B cell (primary cell): Measurements from ENCODE around the gene FIZ1. TPM values are rescaled to one million over a fixed set of nuclear protein-coding genes. Genes with fewer than 3 reads are reported as not detected.

ENCODE experiments used
- ATAC-seq: fragments of 200-7000 bp; cut with Tn5 transposase; one replicate; pipeline ENCODE4 v1.10.0; 2021; ENCODE audit warnings: low read depth, mild to moderate bottlenecking, moderate number of reproducible peaks, moderate library complexity
- CTCF ChIA-PET: fragments of 350-600 bp; sonication (Branson Sonifier 250); formaldehyde crosslinking; loops from one replicate; lab custom pipeline; 2021; ENCODE audit warnings: antibody characterized with exemption, inconsistent platforms; lab: Charles Lee
- POLR2A ChIA-PET: fragments of 350-600 bp; sonication (Branson Sonifier 250); formaldehyde crosslinking; loops from one replicate; lab custom pipeline; 2021; ENCODE audit warnings: antibody characterized with exemption; lab: Charles Lee
- DNase-seq: peaks from one replicate; pipeline ENCODE4 v3.0.0; 2013
- H2AFZ ChIP-seq: 2 replicates; pipeline ENCODE4 v1.6.1; 2012; ENCODE audit warnings: mild to moderate bottlenecking, low read depth, low read length; ENCODE audit not compliant: insufficient read depth, poor library complexity, severe bottlenecking
- H3K27ac ChIP-seq, 2 donors: 1 replicate in 1 of 2; 2 replicates in 1 of 2; pipeline ENCODE4 v1.5.1; 2012 to 2013; ENCODE audit warnings: low read length in 2 of 2, mild to moderate bottlenecking in 2 of 2, moderate library complexity in 1 of 2
- H3K27me3 ChIP-seq, 4 experiments: fragments of 200-600 bp in 1 of 4; sonication (generic) in 1 of 4; replicated peaks in 1 of 4; 1 replicate in 2 of 4; 2 replicates in 2 of 4; pipeline versions ENCODE4 v1.6.1 to v1.7.0; 2013 to 2016; ENCODE audit warnings: low read length in 3 of 4, mild to moderate bottlenecking in 2 of 4, mixed read lengths in 1 of 4, moderate library complexity in 1 of 4; ENCODE audit not compliant: insufficient read depth in 4 of 4, control insufficient read depth in 3 of 4; ENCODE audit errors: control extremely low read depth in 1 of 4
- H3K36me3 ChIP-seq, 2 experiments: replicated peaks in 1 of 2; 1 replicate in 1 of 2; 2 replicates in 1 of 2; pipeline versions ENCODE4 v1.6.1 to v1.7.1; 2013; ENCODE audit warnings: low read length in 1 of 2; ENCODE audit not compliant: insufficient read depth in 2 of 2, control insufficient read depth in 1 of 2; ENCODE audit errors: control extremely low read depth in 1 of 2, extremely low read depth in 1 of 2
- H3K4me1 ChIP-seq, 2 donors: fragments of 200-600 bp in 1 of 2; sonication (generic) in 1 of 2; 1 replicate in 1 of 2; 2 replicates in 1 of 2; pipeline versions ENCODE4 v1.5.1 to v1.6.1; 2013 to 2017; ENCODE audit warnings: low read length in 2 of 2; ENCODE audit not compliant: control insufficient read depth in 2 of 2, insufficient read depth in 2 of 2
- H3K4me2 ChIP-seq: replicated peaks from 2 replicates; pipeline ENCODE3; 2012; ENCODE audit warnings: mild to moderate bottlenecking, low read depth, low read length; ENCODE audit not compliant: poor library complexity, severe bottlenecking
- H3K4me3 ChIP-seq, 5 experiments: fragments of 200-600 bp in 1 of 5; sonication (generic) in 1 of 5; 1 replicate in 3 of 5; 2 replicates in 2 of 5; pipeline versions ENCODE4 v1.5.1 to v1.7.0; 2011 to 2016; ENCODE audit warnings: low read length in 4 of 5, mild to moderate bottlenecking in 4 of 5, low read depth in 2 of 5, control low read depth in 1 of 5, moderate library complexity in 1 of 5; ENCODE audit not compliant: insufficient read depth in 1 of 5; ENCODE audit errors: control extremely low read depth in 1 of 5, extremely low read depth in 1 of 5
- H3K79me2 ChIP-seq: fragments of 200-600 bp; sonication (generic); one replicate; pipeline ENCODE4 v1.6.0; 2016; ENCODE audit warnings: low read length; ENCODE audit not compliant: control insufficient read depth, insufficient read depth
- H3K9ac ChIP-seq: fragments of 200-600 bp; sonication (generic); 2 replicates; pipeline ENCODE4 v1.6.1; 2017; ENCODE audit warnings: mild to moderate bottlenecking, low read length, moderate library complexity
- H3K9me3 ChIP-seq, 3 donors: one replicate each; pipeline versions ENCODE4 v1.6.1 to v1.7.1; 2013; ENCODE audit warnings: low read length in 2 of 3; ENCODE audit not compliant: control insufficient read depth in 2 of 3, insufficient read depth in 1 of 3; ENCODE audit errors: control extremely low read depth in 1 of 3
- H4K20me1 ChIP-seq: 2 replicates; pipeline ENCODE4 v1.6.0; 2012; ENCODE audit warnings: mild to moderate bottlenecking, low read length; ENCODE audit not compliant: insufficient read depth, control insufficient read depth, poor library complexity, severe bottlenecking
- H3K27ac Mint-ChIP-seq: one replicate; pipeline ENCODE4 v1.8.0; 2021; ENCODE audit warnings: mixed read lengths
- H3K27me3 Mint-ChIP-seq: one replicate; pipeline ENCODE4 v1.8.0; 2021; ENCODE audit warnings: mixed read lengths
- H3K4me1 Mint-ChIP-seq: one replicate; pipeline ENCODE4 v1.8.0; 2021; ENCODE audit warnings: mixed read lengths
- H3K4me3 Mint-ChIP-seq: one replicate; pipeline ENCODE4 v1.8.0; 2021; ENCODE audit warnings: mixed read lengths
- H3K9me3 Mint-ChIP-seq: one replicate; pipeline ENCODE4 v1.8.0; 2022; ENCODE audit warnings: mixed read lengths; ENCODE audit not compliant: insufficient read depth
- CTCF ChIP-seq: fragments of 200-600 bp; IDR thresholded peaks from one replicate; pipeline ENCODE4 v1.8.0; 2022; ENCODE audit warnings: antibody characterized with exemption, mild to moderate bottlenecking
- EZH2 ChIP-seq: IDR thresholded peaks from 2 replicates; pipeline ENCODE4 v1.6.1; 2012; ENCODE audit warnings: borderline replicate concordance, low read depth, mild to moderate bottlenecking, moderate library complexity, low read length; ENCODE audit not compliant: insufficient read depth, poor library complexity, severe bottlenecking
- WGBS: methylation state at CpG from one replicate; pipeline ENCODE4 v1.1.5; 2013; ENCODE audit warnings: missing lambda C conversion rate; ENCODE audit not compliant: insufficient coverage; 5-methylcytosine and 5-hydroxymethylcytosine counted together
- intact Hi-C: fragments of 100-400 bp; cut with micrococcal nuclease; formaldehyde crosslinking; loops from one replicate; pipeline ENCODE4 v1.10.0; 2022
- polyA plus RNA-seq: library from polyadenylated mRNA; depleted of rRNA; stranded (reverse); fragments of >200 nt; gene quantifications from 2 replicates; pipeline ENCODE4 v1.2.3, GENCODE V29; 2012
- total RNA-seq, 2 donors: library from RNA; stranded (reverse); fragments of 120-200 nt in 1 of 2; gene quantifications; 1 replicate in 1 of 2; 2 replicates in 1 of 2; pipeline versions ENCODE4 v1.2.3 to v1.2.4, GENCODE V29; 2013 to 2022

Gene FIZ1
- total and polyA plus RNA-seq, 2 donors (not counting 1 experiment from before 2014, with no cell fraction given), result 8.0 to 26.4 TPM

GRCh38 chr19:55636723-55637122 lies 37.4 kb upstream of the FIZ1 start:
- ATAC-seq, result no peak
- H3K4me3 ChIP-seq, result no peak overlapping the region
- H3K9me3 Mint-ChIP-seq, result no peaks in the 10 kb centered on the region
- H3K27me3 ChIP-seq, result no peaks in the 10 kb centered on the region
- H3K4me1 ChIP-seq, result peaks cover 22 to 68% of the 10 kb centered on the region in 2 donors
- peaks cover 66% of the 10 kb centered on the region for H3K4me1 Mint-ChIP-seq
- ChIA-PET CTCF (interaction anchor here (0.7 to 9.4 kb wide), 8 partner anchors 10 to 495 kb away, joined by 4 to 131 read pairs (median 5); partner anchors contain the start of genes CCDC106, U2AF2 and ZNF784), POLR2A (interaction anchor here (0.9 to 6.2 kb wide), 5 partner anchors 8 to 37 kb away, joined by 3 to 55 read pairs (median 4); partner anchors contain the start of genes CCDC106, FIZ1 and U2AF2)
- no peak overlapping the region for H3K9ac ChIP-seq
- DNase-seq, result no peak
- H3K27me3 Mint-ChIP-seq, result no peaks in the 10 kb centered on the region
- 95% methylated on average over 4 of the region's 4 CpGs for WGBS
- H3K4me2 ChIP-seq, result peak overlapping the region; percentile 94
- H3K4me3 Mint-ChIP-seq, result peak overlapping the region; percentile 96
- peaks cover 0 to 2% of the 10 kb centered on the region in 2 experiments for H3K36me3 ChIP-seq
- peaks cover 35% of the 10 kb centered on the region for H3K79me2 ChIP-seq
- no peak overlapping the region for H2AFZ ChIP-seq
- no peaks in the 10 kb centered on the region for H4K20me1 ChIP-seq
- TF ChIP-seq EZH2 (no peak), CTCF (no peak)
- peak overlapping the region; percentile 98 for H3K27ac Mint-ChIP-seq
- H3K9me3 ChIP-seq, result peaks cover 0 to 11% (median 0%) of the 10 kb centered on the region in 3 donors
- intact Hi-C loops, result loop anchor here (10.0 kb wide), 3 partner anchors 382 to 678 kb away; partner anchors contain the start of genes PPP1R12C, PPP6R1 and ZSCAN5A
- peak overlapping the region in 1 of 2 donors; percentile 100 for H3K27ac ChIP-seq

GRCh38 chr19:55635856-55636440 lies 36.6 kb upstream of the FIZ1 start:
- Histone ChIP-seq H3K36me3 (peaks cover 0 to 2% of the 10 kb centered on the region in 2 experiments), H3K9me3 (peaks cover 0 to 11% (median 0%) of the 10 kb centered on the region in 3 donors), H4K20me1 (no peaks in the 10 kb centered on the region), H3K4me2 (peak overlapping the region; percentile 94), H3K79me2 (peaks cover 35% of the 10 kb centered on the region), H3K9ac (peak overlapping the region; percentile 100), H3K4me3 (peak overlapping the region; percentile 74 to 100 (median 93)), H2AFZ (no peak overlapping the region), H3K27ac (peak overlapping the region; percentile 98 to 100), H3K27me3 (no peaks in the 10 kb centered on the region), H3K4me1 (peaks cover 22 to 69% of the 10 kb centered on the region in 2 donors)
- ATAC-seq, result no peak
- Mint-ChIP-seq H3K4me3 (peak overlapping the region; percentile 96), H3K4me1 (peaks cover 64% of the 10 kb centered on the region), H3K27ac (peak overlapping the region; percentile 98), H3K27me3 (no peaks in the 10 kb centered on the region), H3K9me3 (no peaks in the 10 kb centered on the region)
- ChIA-PET CTCF (interaction anchor here (0.9 to 9.4 kb wide), 6 partner anchors 11 to 168 kb away, joined by 4 to 131 read pairs (median 5); partner anchors contain the start of genes CCDC106, U2AF2 and ZNF784), POLR2A (interaction anchor here (1.2 to 6.2 kb wide), 4 partner anchors 8 to 18 kb away, joined by 3 to 55 read pairs (median 6); partner anchors contain the start of gene CCDC106)
- no peak for TF ChIP-seq EZH2
- intact Hi-C loops, result loop anchor here (1.0 to 10.0 kb wide), 4 partner anchors 7 to 679 kb away; partner anchors contain the start of genes PPP1R12C, PPP6R1, ZNF581 and ZSCAN5A
- 62% methylated on average over 7 of the region's 7 CpGs for WGBS
- DNase-seq, result no peak
